Fibroblast of mammary gland (primary cell): ENCODE measurements around the gene CTDSPL2.

Experiments used
- DNase-seq: peaks from one replicate; pipeline ENCODE4 v3.0.0-alpha.2; 2010; ENCODE audit warnings: low read depth
- H3K4me3 ChIP-seq: 2 replicates; pipeline ENCODE4 v1.5.1; 2011; ENCODE audit warnings: low read depth, mild to moderate bottlenecking, low read length, moderate library complexity; ENCODE audit not compliant: control insufficient read depth
- CTCF ChIP-seq: conservative IDR thresholded peaks from 2 replicates; pipeline ENCODE4 v1.5.1; 2011; ENCODE audit warnings: low read depth, low read length, inconsistent platforms; ENCODE audit not compliant: control insufficient read depth, insufficient read depth

CTDSPL2 gene

GRCh38 chr15:44414001-44414400 is 13.4 kb upstream of the CTDSPL2 start:
- TF ChIP-seq CTCF, result no peak
- H3K4me3 ChIP-seq, result no peak overlapping the region
- DNase-seq, result no peak

DNA sequence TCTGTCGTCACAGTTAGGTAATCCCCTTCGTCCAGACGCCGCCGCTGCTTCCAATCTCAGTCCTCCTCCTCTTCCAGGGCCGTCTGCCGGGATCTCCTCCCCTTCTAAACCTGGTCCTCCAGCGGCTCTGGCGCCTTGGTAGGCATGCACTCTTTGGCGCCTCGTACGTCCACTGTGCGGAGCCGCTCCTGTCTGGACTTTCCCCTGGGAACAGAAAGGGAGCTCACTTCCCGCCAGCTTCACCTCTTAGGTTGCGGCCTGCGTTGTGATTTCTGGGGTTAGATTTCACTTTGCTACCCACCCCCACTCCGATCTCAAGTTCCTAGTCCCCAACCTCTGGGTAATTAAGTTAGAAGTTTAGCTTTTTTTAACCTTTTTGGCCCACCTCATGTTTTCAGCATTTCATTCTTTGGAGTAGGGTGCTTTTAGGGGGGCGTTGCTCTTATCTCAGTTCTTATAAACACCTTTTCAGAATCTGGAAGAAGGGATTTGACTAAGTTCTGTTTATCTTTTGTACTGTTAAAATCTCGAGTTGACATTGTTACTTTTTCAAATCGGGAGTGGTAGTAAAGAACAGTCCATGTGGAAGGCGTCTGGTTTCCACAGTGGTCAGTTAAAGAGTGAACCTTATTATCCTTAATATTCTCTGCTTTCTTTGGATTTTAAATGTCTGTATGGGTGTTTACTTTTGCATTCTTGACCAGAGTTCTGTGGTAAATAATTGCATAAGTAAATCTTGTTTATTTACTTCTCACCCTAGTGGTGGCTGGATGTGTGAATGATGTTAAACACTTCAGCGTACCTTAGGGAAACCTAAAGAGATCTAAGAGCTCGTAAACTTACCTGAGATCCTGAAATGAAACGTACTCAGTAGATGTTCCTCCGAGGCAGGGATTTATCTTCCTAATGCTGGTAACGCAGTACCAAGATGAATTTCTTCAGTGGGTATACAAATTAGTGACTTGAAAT is 611 bp downstream of the CTDSPL2 start:
- peak; percentile 55 for DNase-seq
- no peak for TF ChIP-seq CTCF
- H3K4me3 ChIP-seq, result peak overlapping the region; percentile 98

- no peak overlapping the region for H3K4me3 ChIP-seq
- peak; percentile 27 for DNase-seq
- no peak for TF ChIP-seq CTCF
These were observed 8.7 kb downstream of the CTDSPL2 start for GRCh38 chr15:44435893-44436667.

DNA sequence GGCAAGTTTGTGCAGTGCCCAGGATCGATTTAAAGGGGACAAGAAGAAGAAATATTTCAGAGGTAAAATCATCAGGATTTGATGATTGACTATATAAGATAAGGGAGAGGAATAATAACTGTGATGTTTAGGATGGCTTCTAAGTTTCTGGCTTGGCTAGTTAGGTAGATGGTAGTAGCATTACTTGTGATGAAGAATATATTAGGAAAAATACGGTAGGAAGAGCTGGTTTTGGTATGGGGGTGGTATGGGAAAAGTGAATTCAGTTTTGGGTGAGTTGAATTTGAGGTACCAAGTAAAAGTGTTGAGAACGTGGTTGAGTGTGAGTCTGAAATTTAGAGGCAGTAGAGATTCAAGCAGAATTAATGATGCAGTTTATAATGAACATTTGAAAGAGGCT is 11.0 kb downstream of the CTDSPL2 start:
- no peak for TF ChIP-seq CTCF

GRCh38 chr15:44441095-44441501 is 13.7 kb downstream of the CTDSPL2 start:
- no peak for TF ChIP-seq CTCF
- no peak for DNase-seq
- no peak overlapping the region for H3K4me3 ChIP-seq

More for the DNA sequence above, 11.0 kb downstream of the CTDSPL2 start:
- no peak for DNase-seq
- H3K4me3 ChIP-seq, result no peak overlapping the region

GRCh38 chr15:44443515-44443914 is 16.1 kb downstream of the CTDSPL2 start:
- no peak for TF ChIP-seq CTCF
- H3K4me3 ChIP-seq, result no peak overlapping the region
- DNase-seq, result no peak
